ENCODE data around the gene PRIMPOL. TPM values are rescaled to one million over a fixed set of nuclear protein-coding genes. Genes with fewer than 3 reads are reported as not detected.

PRIMPOL gene
- total and polyA plus RNA-seq, 2 of the 4 experiments (the other 2 are of a cell fraction): 5.6 to 8.8 TPM

DNA sequence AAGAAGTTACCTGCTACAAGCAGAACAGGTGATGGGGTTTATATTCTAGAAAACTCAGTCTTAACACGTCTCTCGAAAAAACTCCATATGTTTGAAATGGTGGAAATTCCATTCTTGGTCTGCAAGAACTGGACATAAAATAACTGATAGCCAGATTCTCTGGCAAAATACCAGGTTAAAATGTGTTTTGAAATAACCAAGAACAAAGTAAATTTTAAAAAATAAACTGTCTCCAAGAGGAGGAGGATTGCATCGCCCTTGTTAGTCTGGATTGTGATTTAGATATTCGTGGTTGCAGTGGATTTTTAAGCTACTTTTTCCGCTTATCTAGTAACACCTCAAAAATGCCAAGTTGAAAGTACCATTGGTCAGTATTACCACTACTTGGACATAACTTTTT, 43.5 kb downstream of the PRIMPOL start:
- dilution Hi-C loops (cut with HindIII; ENCODE audit: low sequenced_read_pairs, unreplicated experiment): no loop called here
- Histone ChIP-seq H3K4ac (ENCODE audit: low read depth, low read length) (no peak overlapping the region), H2BK15ac (ENCODE audit: low read depth, low read length) (no peak overlapping the region), H3K9me3 (ENCODE audit: control insufficient read depth, insufficient read depth, low read length) (no peaks in the 10 kb centered on the region), H3K4me2 (ENCODE audit: low read depth, low read length) (no peak overlapping the region), H4K5ac (ENCODE audit: low read depth, low read length) (no peak overlapping the region), H3K27ac (ENCODE audit: insufficient read depth, low read length) (no peak overlapping the region), H3K4me1 (ENCODE audit: control insufficient read depth, insufficient read depth, low read length) (peaks cover 2% of the 10 kb centered on the region; the same call in 1 of the 2 replicates), H2AK9ac (replicated peaks; ENCODE audit: low read depth, low read length, poor library complexity) (no peak overlapping the region), H2BK20ac (ENCODE audit: low read depth, low read length) (no peak overlapping the region), H3K4me3 (ENCODE audit: insufficient read depth, low read depth, low read length) (no peak overlapping the region), H2AK5ac (ENCODE audit: low read depth, low read length) (no peak overlapping the region), H4K8ac (ENCODE audit: low read depth in 2 of 2, low read length in 2 of 2) (no peak overlapping the region), H3K23ac (ENCODE audit: low read depth, low read length) (no peak overlapping the region), H4K91ac (ENCODE audit: insufficient read depth, low read depth, low read length) (no peak overlapping the region), H3K18ac (ENCODE audit: low read depth, low read length) (no peak overlapping the region), H3K56ac (ENCODE audit: extremely low read depth, insufficient read depth, low read length) (no peak overlapping the region), H3K79me1 (ENCODE audit: low read depth in 1 of 2, low read length in 2 of 2) (0 out of 4 replicates have a peak, but pooled peaks cover 2 to 4% of the 10 kb centered on the region in 2 experiments), H3K36me3 (ENCODE audit: control insufficient read depth, insufficient read depth, low read length) (peaks cover 1% of the 10 kb centered on the region; the same call in 1 of the 2 replicates), H3K14ac (replicated peaks; ENCODE audit: low read depth, low read length) (no peak overlapping the region), H3K27me3 (ENCODE audit: control insufficient read depth, insufficient read depth, low read length) (no peaks in the 10 kb centered on the region), H3K9me1 (ENCODE audit: insufficient read depth, low read length) (peaks cover 4% of the 10 kb centered on the region; the same call in 1 of the 2 replicates), H2BK5ac (ENCODE audit: low read depth, low read length, poor library complexity, severe bottlenecking) (no peak overlapping the region), H3K9ac (ENCODE audit: low read depth, low read length) (no peak overlapping the region), H4K20me1 (ENCODE audit: insufficient read depth, low read length) (no peaks in the 10 kb centered on the region), H2AFZ (replicated peaks; ENCODE audit: low read length, poor library complexity) (no peak overlapping the region), H2BK120ac (ENCODE audit: low read depth, low read length) (no peak overlapping the region)
- DNase-seq (peak; percentile 62), ATAC-seq (ENCODE audit: low read depth) (no peak; the same call in 1 of the 2 replicates)
- in situ Hi-C loops (cut with MboI; ENCODE audit: low sequenced_read_pairs): no loop called here
- intact Hi-C loops (cut with micrococcal nuclease): no loop called here
- no TSS peak for BruUV-seq (replicated peaks)
- TF ChIP-seq MAZ (IDR thresholded peaks at IDR 0.05; ENCODE audit: borderline replicate concordance, low read depth, low read length) (no peak), CEBPB (IDR thresholded peaks at IDR 0.05; ENCODE audit: low read depth, low read length) (0 out of 2 replicates have a peak, but pooled peaks have one; percentile 6)
- ChIA-PET POLR2A (ENCODE audit: unreplicated experiment) (no interaction called here), CTCF (no interaction called here)
- no CpG with 5 or more reads among the region's 5 CpGs for WGBS, 2 experiments (ENCODE audit: extremely low coverage in 2 of 2, insufficient read length in 1 of 2)

Measured in IMR-90 (cell line).